OCI-LY1 (cell line): Measurements from ENCODE around the gene SMIM7.

ENCODE experiments used
- H2AFZ ChIP-seq: fragments of 200-600 bp; sonication (generic), shearing (Covaris generic); 2 replicates; pipeline ENCODE4 v1.6.0; 2014; ENCODE audit warnings: antibody characterized with exemption, mild to moderate bottlenecking, low read length
- H3F3A ChIP-seq: fragments of 200-600 bp; sonication (generic), shearing (Covaris generic); 2 replicates; pipeline ENCODE4 v1.6.0; 2014; ENCODE audit warnings: mild to moderate bottlenecking, antibody characterized with exemption, low read length, moderate library complexity; ENCODE audit not compliant: insufficient read depth
- H3K27ac ChIP-seq: fragments of 200-600 bp; sonication (generic); 2 replicates; pipeline ENCODE4 v1.5.1; 2014; ENCODE audit warnings: low read length, mixed run types, mild to moderate bottlenecking, low read depth; ENCODE audit not compliant: poor library complexity, severe bottlenecking
- H3K27me3 ChIP-seq: fragments of 200-600 bp; sonication (generic); 2 replicates; pipeline ENCODE4 v1.6.0; 2014; ENCODE audit warnings: antibody characterized with exemption, mild to moderate bottlenecking, low read length, moderate library complexity; ENCODE audit not compliant: insufficient read depth
- H3K36me3 ChIP-seq: fragments of 200-600 bp; sonication (generic); 2 replicates; pipeline ENCODE4 v1.6.1; 2014; ENCODE audit warnings: mild to moderate bottlenecking, antibody characterized with exemption, low read length, moderate library complexity, mixed read lengths; ENCODE audit not compliant: insufficient read depth
- H3K4me1 ChIP-seq: fragments of 200-600 bp; sonication (generic); 2 replicates; pipeline ENCODE4 v1.5.1; 2014; ENCODE audit warnings: mild to moderate bottlenecking, low read length, moderate library complexity; ENCODE audit not compliant: insufficient read depth, severe bottlenecking
- H3K4me2 ChIP-seq: fragments of 200-600 bp; sonication (generic), shearing (Covaris generic); 2 replicates; pipeline ENCODE4 v1.6.1; 2014; ENCODE audit warnings: low read length
- H3K4me3 ChIP-seq: fragments of 200-600 bp; sonication (generic); 2 replicates; pipeline ENCODE4 v1.5.1; 2014; ENCODE audit warnings: low read length, low read depth, mild to moderate bottlenecking, mixed read lengths; ENCODE audit not compliant: poor library complexity, severe bottlenecking
- H3K79me2 ChIP-seq: fragments of 200-600 bp; shearing (Covaris generic); 2 replicates; pipeline ENCODE4 v1.6.1; 2016; ENCODE audit warnings: mixed run types, low read length, mixed read lengths; ENCODE audit not compliant: insufficient read depth
- H3K9ac ChIP-seq: fragments of 200-600 bp; sonication (generic), shearing (Covaris generic); 2 replicates; pipeline ENCODE4 v1.6.1; 2014; ENCODE audit warnings: mild to moderate bottlenecking, low read length, mixed read lengths
- H3K9me2 ChIP-seq: fragments of 200-600 bp; sonication (generic), shearing (Covaris generic); 2 replicates; pipeline ENCODE4 v1.6.1; 2014; ENCODE audit warnings: low read depth, mild to moderate bottlenecking, low read length, mixed read lengths
- H3K9me3 ChIP-seq: fragments of 200-600 bp; shearing (Covaris generic); 2 replicates; pipeline ENCODE4 v1.6.1; 2014; ENCODE audit warnings: low read length, mixed read lengths
- H4K20me1 ChIP-seq: fragments of 200-600 bp; sonication (generic), shearing (Covaris generic); 2 replicates; pipeline ENCODE4 v1.6.0; 2016; ENCODE audit warnings: mild to moderate bottlenecking, low read length; ENCODE audit not compliant: insufficient read depth
- EZH2 ChIP-seq: fragments of 200-600 bp; sonication (generic), shearing (Covaris generic); IDR thresholded peaks from 2 replicates; pipeline ENCODE4 v1.8.0; 2017; ENCODE audit warnings: borderline replicate concordance, mixed run types, mild to moderate bottlenecking, antibody characterized with exemption, low read length, moderate library complexity, mixed read lengths
- TF ChIP-seq, protein P1 (sequence below): fragments of 200-600 bp; sonication (generic), shearing (Covaris generic); IDR thresholded peaks from 2 replicates; pipeline ENCODE4 v1.5.1; 2017; ENCODE audit warnings: mild to moderate bottlenecking, antibody characterized with exemption, low read length, moderate library complexity, mixed read lengths

SMIM7 gene

DNA sequence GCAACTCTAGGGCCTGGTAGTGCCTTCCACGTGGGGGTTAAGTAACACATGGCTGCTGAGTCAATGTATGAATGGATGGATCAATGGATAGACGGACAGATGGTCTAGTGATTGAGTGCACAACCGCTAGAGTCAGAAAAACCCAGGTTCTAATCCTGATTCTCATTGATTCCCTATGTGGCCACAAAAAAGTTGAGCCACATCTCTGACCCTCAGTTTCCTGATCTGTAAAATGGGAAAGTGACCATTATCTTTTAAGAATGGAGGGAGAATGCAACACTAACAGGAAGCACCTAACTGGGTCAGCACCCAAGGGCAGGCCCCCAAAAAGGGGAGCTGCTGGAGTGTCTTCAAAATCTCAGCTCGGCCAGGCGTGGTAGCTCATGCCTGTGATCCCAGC lies 2.6 kb downstream of the SMIM7 start:
- TF ChIP-seq EZH2 = no peak
- TF ChIP-seq, protein P1, sequence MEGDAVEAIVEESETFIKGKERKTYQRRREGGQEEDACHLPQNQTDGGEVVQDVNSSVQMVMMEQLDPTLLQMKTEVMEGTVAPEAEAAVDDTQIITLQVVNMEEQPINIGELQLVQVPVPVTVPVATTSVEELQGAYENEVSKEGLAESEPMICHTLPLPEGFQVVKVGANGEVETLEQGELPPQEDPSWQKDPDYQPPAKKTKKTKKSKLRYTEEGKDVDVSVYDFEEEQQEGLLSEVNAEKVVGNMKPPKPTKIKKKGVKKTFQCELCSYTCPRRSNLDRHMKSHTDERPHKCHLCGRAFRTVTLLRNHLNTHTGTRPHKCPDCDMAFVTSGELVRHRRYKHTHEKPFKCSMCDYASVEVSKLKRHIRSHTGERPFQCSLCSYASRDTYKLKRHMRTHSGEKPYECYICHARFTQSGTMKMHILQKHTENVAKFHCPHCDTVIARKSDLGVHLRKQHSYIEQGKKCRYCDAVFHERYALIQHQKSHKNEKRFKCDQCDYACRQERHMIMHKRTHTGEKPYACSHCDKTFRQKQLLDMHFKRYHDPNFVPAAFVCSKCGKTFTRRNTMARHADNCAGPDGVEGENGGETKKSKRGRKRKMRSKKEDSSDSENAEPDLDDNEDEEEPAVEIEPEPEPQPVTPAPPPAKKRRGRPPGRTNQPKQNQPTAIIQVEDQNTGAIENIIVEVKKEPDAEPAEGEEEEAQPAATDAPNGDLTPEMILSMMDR = no peak
- H2AFZ ChIP-seq = no peak overlapping the region
- no peaks in the 10 kb centered on the region for H3K27me3 ChIP-seq
- H3K9ac ChIP-seq = no peak overlapping the region
- H3K4me3 ChIP-seq = no peak overlapping the region
- peaks cover 2% of the 10 kb centered on the region; the same call in 1 of the 2 replicates for H4K20me1 ChIP-seq
- H3F3A ChIP-seq = no peaks in the 10 kb centered on the region
- peaks cover 25% of the 10 kb centered on the region for H3K4me1 ChIP-seq
- H3K9me3 ChIP-seq = no peaks in the 10 kb centered on the region
- no peak overlapping the region for H3K27ac ChIP-seq
- peaks cover 64% of the 10 kb centered on the region for H3K36me3 ChIP-seq
- no peak overlapping the region for H3K4me2 ChIP-seq
- H3K9me2 ChIP-seq = no peaks in the 10 kb centered on the region
- peaks cover 23% of the 10 kb centered on the region for H3K79me2 ChIP-seq

DNA sequence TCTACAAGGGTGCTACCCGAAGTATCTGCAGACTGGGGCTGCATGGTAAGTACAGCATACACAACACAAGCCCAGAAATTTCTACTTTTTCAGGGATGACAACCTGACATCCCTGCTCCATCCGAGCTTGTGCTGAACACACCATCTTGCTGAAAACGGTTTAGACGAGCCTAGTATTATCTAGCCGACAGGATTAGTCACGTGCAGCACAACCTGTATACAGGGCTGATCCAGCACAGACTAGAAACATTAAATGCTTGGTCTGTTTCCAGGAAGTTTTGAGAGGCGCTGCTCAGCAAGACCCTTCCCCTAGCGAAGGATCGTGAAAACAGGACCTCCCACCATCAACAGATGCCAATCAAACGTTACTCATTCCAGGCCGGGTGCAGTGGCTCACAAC lies 4.2 kb downstream of the SMIM7 start:
- no peak overlapping the region for H3K4me3 ChIP-seq
- H3K9me2 ChIP-seq = no peaks in the 10 kb centered on the region
- H3K27me3 ChIP-seq = no peaks in the 10 kb centered on the region
- TF ChIP-seq, protein P1 = no peak
- no peak for TF ChIP-seq EZH2
- H3F3A ChIP-seq = no peaks in the 10 kb centered on the region
- H4K20me1 ChIP-seq = peaks cover 2% of the 10 kb centered on the region; the same call in 1 of the 2 replicates
- H2AFZ ChIP-seq = no peak overlapping the region
- peaks cover 81% of the 10 kb centered on the region for H3K36me3 ChIP-seq
- no peak overlapping the region for H3K9ac ChIP-seq
- no peak overlapping the region for H3K4me2 ChIP-seq
- H3K4me1 ChIP-seq = peaks cover 15% of the 10 kb centered on the region
- peaks cover 23% of the 10 kb centered on the region for H3K79me2 ChIP-seq
- H3K9me3 ChIP-seq = no peaks in the 10 kb centered on the region
- H3K27ac ChIP-seq = no peak overlapping the region

DNA sequence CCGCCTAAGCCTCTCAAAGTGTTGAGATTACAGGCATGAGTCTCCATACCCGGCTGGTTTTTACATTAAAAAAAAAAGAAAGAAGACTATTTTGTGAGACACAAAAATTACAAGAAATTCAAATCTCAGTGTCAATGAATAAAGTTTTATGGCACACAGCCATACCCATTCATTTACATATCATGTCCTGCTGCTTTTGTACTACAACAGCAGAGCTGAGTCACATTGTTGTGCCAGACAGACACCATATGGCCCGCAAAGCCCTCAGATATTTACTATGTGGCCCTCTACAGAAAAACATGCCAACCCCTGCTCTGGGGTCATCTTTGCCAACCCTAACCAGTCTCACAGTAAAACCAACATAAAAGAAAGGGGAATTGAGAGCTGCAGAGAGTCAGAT lies 5.3 kb downstream of the SMIM7 start:
- Histone ChIP-seq H3K9me2 (no peaks in the 10 kb centered on the region), H3K27me3 (no peaks in the 10 kb centered on the region), H3F3A (no peaks in the 10 kb centered on the region), H3K9me3 (no peaks in the 10 kb centered on the region), H3K79me2 (peaks cover 23% of the 10 kb centered on the region), H2AFZ (no peak overlapping the region), H3K4me2 (no peak overlapping the region), H3K4me3 (no peak overlapping the region), H4K20me1 (peaks cover 2% of the 10 kb centered on the region; the same call in 1 of the 2 replicates), H3K27ac (no peak overlapping the region), H3K4me1 (peaks cover 11% of the 10 kb centered on the region), H3K36me3 (peaks cover 90% of the 10 kb centered on the region), H3K9ac (no peak overlapping the region)
- TF ChIP-seq, protein P1 = no peak
- TF ChIP-seq EZH2 = no peak
